HG03097 (cell line): ENCODE results near the gene TMEM158.

Experiments
- ATAC-seq: cut with Tn5 transposase; IDR thresholded peaks from one replicate; pipeline ENCODE4 v1.9.1; 2021; ENCODE audit not compliant: unreplicated experiment, low FRiP score

TMEM158 gene

GRCh38 chr3:45234250-45234649 lies 8.2 kb upstream of the TMEM158 start:
- ATAC-seq = no peak

DNA sequence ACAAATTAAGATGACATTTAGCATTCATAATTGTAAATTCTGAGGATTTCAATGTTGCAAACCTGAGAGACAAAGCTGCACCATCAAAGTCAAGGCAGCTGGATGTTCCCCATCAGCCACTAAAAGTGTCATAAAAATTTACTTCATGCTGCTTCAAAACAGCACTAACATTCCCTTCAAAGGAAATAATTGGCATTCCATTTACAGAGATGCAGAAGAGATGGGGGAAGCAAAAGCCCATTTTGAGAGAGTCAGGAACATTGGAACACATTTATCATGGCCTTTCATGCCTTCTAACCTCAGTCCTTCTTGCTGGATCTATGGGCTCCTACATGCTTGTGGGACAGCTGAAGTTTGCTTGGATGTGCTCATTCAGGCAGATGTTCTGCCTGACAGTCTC lies 6.4 kb upstream of the TMEM158 start:
- no peak for ATAC-seq

DNA sequence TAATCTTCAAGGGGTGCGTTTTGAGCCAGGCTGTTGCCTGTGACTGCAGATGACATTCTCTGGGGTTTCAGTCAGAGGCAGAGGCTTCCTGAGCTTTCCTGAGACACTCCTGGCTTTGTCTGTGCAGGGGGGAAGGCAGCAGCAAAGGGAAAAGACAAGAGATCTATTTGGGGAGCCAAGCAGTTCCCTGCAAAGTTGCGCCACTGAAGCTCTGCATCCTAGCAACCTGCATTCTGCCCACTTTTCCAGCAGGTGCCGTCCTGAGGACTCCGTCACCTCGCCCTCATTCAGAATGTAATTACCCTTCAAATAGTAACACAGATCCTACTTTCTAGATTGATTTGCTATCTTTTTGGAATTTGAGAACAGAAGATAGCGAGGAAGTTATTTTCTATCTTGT lies 1.9 kb upstream of the TMEM158 start:
- ATAC-seq = no peak

- ATAC-seq = no peak
Observed at GRCh38 chr3:45227071-45227820, 1.2 kb upstream of the TMEM158 start.

GRCh38 chr3:45225465-45226205 lies 452 bp downstream of the TMEM158 start:
- no peak for ATAC-seq

DNA sequence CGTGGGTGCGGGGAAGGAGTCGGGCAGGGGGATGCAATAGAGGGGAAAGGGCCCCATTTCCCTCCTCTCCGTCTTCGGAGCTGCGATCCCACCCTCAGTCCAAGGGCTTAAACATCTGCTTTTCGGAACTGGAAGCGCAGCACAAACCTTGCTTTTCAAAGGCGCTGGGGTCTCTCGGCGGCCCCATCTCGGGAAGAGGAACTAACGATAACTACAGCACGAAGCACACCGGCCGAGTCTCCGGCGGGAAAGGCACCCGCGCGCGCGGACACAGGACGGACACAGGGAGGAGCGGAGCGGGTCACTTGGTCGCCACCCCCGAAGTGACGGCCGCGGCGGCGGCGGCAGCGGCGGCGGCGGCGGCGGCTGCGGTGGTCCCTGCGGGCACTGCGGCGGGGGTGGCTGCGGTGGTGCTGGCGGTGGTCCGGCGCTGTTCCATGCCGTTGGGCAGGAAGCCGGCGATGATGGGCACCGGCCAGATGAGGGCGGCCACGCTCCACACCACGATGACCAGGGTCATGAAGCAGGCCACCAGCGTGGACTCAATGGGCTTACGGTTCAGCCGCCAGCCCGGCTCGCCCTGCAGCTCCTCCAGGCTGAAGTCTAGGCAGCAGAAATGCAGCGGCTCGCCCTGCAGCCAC lies 1.1 kb downstream of the TMEM158 start:
- no peak for ATAC-seq

- ATAC-seq = no peak
Observed at GRCh38 chr3:45223889-45224727, 2.0 kb downstream of the TMEM158 start.

GRCh38 chr3:45219694-45220093 lies 6.4 kb downstream of the TMEM158 start:
- ATAC-seq = no peak

GRCh38 chr3:45218578-45219390 lies 7.3 kb downstream of the TMEM158 start:
- ATAC-seq = no peak

DNA sequence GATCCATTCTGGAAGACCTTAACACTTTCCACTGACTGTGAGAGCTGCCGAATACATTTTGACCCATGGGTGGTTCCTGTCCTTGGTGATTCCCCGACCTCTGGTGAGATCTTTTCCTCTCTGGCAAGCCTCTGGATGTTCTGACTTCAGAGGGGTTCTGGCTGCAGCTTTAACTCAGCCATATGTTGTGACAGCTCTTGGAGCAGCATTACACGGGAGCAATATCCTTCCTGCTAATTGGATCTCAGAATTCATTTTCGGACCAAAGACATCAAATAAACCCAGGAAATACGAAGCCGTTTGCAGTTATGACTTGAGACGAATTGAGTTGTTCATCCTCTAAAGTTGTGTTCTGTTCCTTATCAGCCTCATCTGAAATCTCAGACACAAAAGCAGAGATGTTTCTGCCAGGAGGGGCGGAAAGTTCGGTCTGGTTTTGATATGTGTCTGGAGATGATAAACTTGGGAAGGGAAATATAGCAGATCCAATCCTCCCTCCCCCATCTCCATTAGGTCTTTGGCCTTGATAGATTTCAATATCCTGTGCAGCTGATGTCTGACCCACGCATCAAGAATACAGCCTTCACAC lies 10.0 kb downstream of the TMEM158 start:
- no peak for ATAC-seq

DNA sequence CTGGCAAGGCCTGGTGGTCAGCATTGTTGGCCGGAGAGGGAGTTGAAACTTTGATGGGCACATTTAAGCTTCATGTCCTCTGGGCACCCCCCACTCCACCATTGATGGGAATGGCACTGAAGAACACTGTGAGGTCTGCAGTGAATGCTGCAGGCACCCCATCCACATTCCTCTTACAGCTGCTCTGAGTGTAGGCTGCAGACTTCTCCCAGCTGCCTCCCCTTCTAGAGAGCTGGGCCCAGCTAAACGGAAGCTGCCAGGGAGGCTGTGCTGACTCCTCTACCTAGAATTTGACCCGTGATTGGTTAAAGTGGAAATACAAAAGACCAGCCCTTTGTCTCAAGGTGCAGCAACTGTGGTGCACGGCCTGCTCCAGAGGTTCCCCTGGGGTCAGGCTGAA lies 10.6 kb downstream of the TMEM158 start:
- no peak for ATAC-seq

- ATAC-seq = no peak
Observed at GRCh38 chr3:45214061-45214680, 11.9 kb downstream of the TMEM158 start.

- ATAC-seq = no peak
Observed at GRCh38 chr3:45212095-45212468, 14.0 kb downstream of the TMEM158 start.

- ATAC-seq = no peak
Observed at GRCh38 chr3:45211466-45212094, 14.5 kb downstream of the TMEM158 start.

DNA sequence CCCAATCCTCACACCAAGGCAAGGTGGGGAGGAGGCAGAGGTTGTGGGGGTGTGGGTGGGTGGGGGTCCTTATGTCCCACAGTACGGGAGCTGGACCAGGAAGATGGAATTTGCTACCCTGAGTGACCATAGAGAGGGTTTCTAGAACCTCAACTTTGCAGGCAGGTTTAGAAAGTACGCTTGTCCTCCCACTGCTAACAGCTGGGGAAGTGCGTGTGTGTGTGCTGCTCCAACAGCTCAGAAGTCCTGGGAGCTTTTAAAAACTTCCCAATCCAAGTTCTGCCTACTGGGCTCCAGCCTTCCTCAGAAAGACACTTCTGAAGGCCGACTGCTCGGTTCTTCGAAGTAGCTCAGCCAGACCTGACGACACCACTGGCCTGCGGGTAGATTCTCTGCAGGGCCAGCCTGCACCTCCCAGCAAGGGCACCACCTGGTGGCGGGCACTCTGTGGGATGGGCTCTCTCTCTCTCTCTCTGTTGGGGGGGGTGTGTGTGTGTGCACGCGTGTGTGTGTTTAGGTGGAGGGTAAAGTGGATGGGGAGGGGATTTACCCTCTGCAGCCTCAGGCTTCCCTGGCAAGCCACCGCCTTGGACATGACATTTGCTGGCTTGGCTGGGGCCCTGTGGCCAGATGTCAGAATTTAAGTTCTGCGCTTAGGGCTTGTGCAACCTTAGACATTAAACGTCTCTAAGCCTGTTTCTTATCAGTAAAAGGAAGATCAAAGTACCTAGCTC lies 15.6 kb downstream of the TMEM158 start:
- no peak for ATAC-seq

- ATAC-seq = no peak
Observed at GRCh38 chr3:45209526-45209925, 16.6 kb downstream of the TMEM158 start.

- ATAC-seq = no peak
Observed at GRCh38 chr3:45208586-45208985, 17.5 kb downstream of the TMEM158 start.

GRCh38 chr3:45207446-45207845 lies 18.6 kb downstream of the TMEM158 start:
- ATAC-seq = no peak
